Stimulated activated CD4-positive, alpha-beta T cell treated with anti-CD3 and anti-CD28 coated beads, Interleukin-1b, Interleukin-23, amount 100 ng/mL, for 24 hours (primary cell): ENCODE results near the gene SDHAF2.
"Not testable (repeated sequence)": the region's sequence is repeated elsewhere in the genome, so short reads cannot be mapped to it uniquely, and the experiment has no call there.

Experiments
- DNase-seq, 4 experiments: peaks; one replicate each; pipeline ENCODE4 v3.0.0-alpha.2; 2020; ENCODE audit warnings: low read depth in 4 of 4, low spot score in 1 of 4

Gene SDHAF2

DNA sequence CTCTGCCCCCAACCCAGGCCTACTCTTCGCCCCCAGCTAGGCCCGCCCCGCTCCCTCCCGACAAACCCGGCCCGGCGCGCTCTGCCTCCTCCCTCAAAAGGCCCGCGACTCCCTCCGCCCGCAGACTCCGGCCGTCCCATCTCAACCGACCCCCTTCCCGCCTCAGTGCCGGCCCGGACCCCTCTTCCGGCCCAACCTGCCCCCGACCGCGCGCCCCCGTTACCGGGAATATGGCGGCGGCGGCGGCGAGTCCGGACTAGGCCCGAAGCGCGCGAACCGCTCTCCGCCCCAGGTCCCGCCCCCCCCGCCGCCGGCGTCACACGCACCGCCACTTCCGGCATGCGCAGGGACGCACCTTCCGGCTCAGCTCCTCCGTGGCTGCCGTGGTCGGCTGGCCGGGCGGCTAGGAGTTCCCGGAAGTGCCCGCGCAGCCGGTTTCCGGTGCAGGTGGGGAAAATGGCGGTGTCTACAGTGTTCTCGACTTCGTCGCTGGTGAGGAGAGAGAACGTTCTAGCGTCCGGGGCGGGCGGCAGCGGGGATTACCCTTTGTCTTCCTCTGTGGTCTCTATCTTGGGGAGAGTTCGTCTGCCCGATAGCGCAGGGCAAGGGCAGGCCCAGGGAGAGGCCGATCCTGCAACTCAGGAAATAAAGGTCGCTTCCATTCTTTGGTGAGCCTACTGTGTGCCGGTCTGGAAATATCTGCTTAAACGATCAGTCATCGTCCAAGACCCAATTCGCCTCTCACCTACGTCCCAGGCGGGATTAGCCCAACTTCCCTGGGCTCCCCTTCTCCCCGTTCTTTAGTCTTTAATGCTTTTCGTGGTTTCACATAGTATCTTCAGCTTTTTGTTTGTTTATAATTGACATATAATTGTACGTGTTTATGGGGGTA lies at the start of gene SDHAF2, which contains the start of gene CPSF7:
TSS of gene SDHAF2 (plus strand) at position 434 of the 892 bp plus-strand sequence. CDS start at position 457, 23 bp downstream.
TSS of gene CPSF7 (minus strand) at position 285 of the 892 bp plus-strand sequence. CDS start 740 bp downstream, outside the sequence.
- DNase-seq, result peak; percentile 94 to 98 (median 96)

DNA sequence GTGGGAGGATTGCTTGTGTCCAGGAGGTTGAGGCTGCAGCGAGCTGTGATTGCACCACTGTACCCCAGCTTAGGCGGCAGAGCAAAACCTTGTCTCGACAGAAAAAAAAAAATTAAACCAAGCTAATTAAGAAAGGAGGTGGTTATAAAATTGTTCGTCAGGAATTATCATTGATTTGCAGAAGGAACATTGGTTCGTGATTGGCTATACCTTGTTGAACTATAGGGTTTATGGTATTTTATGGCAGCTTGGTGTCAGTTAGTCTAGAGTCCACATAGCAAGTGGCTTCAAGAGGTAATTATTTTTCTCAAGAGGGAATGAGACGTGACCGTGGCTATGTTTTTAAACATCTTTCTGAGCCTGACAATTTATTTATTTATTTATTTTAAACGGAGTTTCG lies 49.0 kb upstream of the SDHAF2 start:
- no peak for DNase-seq

DNA sequence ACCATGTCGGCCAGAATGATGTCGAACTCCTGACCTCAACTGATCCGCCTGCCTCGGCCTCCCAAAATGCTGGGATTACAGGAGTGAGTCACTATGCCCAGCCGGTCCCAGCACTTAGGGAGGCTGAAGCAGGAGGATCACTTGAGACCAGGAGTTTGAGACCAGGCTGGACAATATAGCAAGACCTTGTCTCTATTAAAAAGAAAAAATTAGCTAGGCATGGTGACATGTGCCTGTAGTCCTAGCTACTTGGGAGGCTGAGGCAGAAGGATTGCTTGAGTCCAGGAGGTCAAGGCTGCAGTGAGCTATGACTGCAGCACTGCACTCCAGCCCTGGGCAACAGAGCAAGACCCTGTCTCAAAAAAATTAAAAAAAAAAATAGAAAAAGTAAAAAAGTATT lies 46.1 kb upstream of the SDHAF2 start:
- not testable (repeated sequence) for DNase-seq

DNA sequence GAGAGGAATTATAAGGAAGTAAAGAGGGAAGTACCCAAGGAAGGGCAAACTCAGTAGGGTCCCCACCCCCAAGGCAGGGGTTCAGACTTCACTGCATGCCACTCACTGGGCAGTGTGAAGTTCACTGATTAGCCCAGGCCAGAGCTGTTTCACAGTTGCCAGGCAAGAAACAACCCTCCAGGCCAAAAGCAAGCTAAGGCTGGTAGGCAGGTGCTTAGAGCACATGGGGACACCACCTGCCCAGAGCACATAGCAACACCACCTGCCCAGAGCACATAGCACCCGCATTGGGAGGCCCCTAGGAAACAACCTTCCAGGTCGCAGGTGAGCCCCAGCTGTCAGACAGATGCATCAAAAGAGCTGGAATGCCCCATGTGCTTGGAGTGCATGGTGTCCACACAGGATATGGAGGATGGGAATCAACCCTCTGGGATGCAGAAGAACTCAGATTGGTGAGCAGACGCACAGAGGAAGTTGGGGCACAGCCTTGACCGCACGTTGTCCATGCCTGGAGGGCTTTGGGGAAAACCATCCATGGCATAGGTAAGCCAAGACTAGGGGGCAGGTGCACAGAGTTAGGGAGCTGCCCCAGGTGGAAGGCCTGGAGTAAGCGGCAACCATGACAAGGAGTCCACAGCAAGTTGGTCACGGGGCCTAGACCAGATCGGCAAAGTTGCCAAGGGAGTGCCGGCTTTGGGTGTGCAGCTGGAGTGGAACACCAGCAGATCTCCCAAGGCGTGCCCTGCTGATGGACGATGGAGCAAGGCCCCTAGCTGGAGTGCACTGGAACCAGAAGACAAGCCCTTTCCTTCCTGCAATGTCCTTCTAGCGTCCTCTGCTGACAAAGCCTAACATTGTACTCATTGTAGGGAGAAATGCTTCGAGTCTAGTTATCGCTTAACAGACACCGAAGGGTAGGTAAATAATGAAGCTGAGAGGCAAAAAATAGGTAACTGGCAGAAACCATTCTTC lies 45.4 kb upstream of the SDHAF2 start:
- DNase-seq, result no peak

DNA sequence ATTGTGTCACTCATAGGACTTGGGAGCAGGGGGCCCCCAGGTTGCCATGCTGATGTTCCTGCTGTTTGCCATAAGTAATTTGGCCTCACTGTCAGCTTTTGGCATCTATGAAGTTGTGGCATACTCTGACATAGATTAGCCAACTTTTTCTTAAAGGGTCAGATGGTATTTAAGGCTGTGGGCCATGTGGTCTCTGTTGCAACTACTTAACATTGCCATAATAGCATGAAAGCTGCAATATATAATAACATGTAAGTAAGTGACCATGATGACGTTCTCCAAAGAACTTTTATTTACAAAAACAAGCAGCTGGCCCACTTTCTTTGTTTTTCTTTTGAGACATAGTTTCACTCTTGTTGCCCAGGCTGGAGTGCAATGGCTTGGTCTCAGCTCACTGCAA lies 39.8 kb upstream of the SDHAF2 start:
- DNase-seq, result no peak

DNA sequence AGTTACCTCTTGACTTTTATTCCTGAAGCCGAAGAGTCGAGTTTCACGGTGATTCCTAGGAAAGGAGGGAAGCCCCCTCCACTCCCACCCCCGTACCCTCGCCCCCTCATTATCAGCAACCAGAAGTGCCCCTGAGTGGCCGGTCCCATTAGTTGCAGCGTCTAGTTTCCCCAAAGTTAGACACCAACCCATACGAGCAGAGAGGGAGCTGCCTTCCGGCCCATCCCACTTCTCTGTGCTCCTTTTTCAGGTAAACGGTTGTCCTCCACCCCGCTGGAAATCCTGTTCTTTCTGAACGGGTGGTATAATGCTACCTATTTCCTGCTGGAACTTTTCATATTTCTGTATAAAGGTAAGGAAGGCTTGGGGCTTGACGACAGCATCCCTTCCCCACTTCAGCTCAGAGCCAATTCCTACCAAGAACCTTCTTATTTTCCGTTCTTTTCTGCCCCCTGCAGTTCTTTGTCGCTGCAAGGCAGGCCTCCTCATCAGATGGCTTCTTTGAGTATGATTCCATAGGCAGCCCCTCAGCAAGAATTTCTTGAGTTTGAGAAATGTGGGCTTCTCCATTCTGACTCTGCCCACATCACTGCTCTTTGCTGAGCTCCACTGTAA lies 36.8 kb upstream of the SDHAF2 start:
- DNase-seq, result no peak

DNA sequence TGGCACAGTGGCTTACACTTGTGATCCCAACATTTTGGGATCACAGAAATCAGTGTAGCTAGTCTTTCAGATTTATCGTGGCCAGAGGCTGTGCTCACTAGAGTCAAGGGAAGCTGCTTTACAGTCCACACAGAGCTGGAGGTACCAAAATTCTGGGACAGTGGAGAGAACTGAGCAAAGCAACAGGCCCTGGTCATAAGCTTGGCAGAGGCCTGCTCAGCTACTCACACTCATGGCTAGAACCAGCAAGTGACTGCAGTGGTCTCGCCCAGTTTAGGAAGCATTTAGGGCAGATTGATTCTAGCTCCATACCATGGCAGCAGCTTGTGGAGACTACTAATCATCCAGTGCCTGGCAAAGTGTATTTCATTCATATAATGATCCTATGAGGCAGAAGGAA lies 28.8 kb upstream of the SDHAF2 start:
- no peak for DNase-seq

DNA sequence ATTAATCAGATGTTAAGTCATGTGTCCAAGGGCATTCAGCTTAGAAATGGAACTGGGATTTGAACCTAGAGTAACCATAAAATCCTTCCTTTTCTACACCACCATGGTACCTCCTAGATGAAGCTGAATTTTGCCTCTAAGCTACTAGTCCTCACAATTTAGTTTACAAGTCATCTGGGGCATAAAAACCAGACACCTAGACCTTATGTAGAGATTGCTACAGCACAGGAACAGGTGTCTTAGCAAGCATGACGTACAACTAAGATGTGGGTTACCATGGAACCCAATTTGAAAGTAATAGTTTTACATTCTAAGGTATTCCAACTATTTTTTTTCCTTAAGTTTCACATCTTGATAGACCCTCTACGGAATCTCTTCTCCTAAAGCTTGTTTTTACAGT lies 28.4 kb upstream of the SDHAF2 start:
- DNase-seq, result no peak

DNA sequence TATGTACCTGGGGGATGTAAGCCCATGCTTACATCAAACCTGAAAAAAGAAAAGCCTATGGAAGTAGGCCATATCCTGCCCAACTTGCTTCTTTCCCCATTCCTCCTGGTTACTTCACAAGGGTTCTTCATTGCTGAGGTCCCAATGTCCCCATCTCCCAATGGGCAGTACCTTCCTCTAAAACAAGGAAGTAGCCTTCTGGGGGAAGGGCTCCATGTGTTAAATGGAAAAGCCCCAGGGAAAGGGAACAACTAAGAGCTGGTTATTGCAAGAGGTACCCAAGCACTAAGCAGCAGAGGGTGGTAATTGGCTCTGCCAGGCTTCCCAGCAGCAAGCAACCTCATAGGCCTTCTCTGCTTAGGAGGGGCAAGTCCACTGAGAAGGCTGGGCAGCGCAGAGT lies 26.3 kb upstream of the SDHAF2 start:
- no peak for DNase-seq

GRCh38 chr11:61404103-61404502 lies 25.8 kb upstream of the SDHAF2 start:
- DNase-seq, result no peak

- no peak for DNase-seq
Observed at GRCh38 chr11:61404641-61405040, 25.3 kb upstream of the SDHAF2 start.

DNA sequence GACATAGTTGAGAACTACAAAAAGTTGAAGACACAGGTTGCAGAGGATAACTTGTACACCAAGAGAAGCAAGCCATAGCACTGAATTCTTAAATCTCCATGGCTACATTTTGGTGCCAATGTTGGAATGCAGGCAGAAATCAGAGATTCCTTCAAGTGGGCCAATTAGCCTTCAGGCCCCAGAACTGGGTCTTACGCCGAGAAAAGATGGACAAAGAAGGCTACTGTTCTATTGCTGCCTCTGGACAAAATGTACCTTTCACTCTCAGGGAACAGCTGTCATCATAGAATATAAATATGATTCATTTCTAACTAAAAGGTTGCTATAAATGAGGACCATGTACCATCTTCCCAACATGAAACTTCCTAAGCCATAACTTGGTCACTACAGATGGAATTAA lies 23.9 kb upstream of the SDHAF2 start:
- no peak for DNase-seq

DNA sequence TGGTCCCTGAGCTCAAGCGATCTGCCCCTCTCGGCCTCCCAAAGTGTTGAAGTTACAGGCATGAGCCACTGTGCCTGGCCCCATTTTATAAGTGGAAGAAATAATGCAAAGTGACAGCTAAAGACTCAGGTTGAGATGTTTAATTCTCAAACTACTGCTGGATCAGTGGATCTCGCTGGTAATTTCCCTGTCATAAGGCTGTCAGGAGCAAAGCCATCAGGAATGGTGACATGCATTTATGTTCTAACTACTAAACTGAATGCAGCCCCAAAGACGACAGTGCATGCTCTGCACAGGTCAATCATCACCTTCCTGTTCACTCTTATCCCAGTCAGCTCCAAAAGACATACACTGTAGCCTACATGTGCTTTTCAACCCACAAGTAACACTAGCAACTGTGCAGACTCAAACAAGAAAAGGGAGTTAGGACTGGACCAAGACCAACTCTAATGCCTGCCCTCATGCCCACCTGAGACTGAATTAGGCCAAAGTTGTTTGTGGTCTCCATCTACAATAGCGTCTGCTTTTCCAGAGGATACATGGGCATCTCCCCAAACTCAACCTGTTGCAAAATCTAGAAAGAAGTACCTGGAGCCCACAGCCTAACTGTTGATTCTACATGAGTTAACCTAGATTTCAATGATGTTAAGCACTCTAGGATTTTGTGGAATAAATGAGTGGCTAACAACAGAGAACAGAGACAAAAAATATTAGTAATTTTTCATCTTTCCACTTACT lies 22.8 kb upstream of the SDHAF2 start:
- DNase-seq, result no peak

- DNase-seq, result no peak
Observed at GRCh38 chr11:61411589-61411988, 18.3 kb upstream of the SDHAF2 start.

GRCh38 chr11:61413496-61413895 lies 16.4 kb upstream of the SDHAF2 start:
- DNase-seq, result no peak

DNA sequence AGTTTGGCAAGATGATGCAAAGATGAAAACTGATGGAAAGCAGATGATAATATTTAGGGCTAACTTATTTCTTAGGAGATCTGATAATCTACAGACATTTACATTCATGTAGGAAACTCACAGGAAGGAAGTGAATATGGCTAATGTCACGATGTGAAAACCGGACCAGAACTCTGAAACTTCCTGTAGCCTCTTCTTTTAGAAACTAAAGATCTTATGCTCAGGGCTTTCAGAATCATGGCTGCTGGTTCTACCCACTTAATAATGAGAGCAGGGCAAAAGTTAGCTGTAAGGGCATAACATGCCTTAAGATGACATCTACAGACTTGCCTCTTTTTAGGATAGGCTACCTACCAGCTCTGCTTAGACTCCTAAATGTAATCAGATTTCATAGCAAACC lies 15.4 kb upstream of the SDHAF2 start:
- DNase-seq, result no peak

DNA sequence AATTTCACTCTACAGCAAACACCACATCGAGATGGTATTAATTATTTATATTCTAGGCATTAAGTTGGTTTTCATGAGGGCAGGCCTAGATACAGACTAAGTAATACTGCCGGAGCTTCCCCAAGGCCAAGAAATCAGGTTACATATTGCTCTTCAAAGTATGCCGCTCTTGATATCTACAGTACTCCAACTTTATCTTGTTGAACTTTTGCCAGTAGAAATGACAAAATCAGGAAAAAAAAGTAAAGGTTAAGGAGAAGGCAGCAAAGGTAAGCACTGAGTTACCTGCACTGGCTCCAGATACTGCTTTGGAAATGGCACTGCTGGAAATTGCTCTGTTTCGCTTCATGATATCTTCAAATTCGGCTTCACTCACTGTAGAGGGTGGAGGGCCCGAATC lies 14.5 kb upstream of the SDHAF2 start:
- no peak for DNase-seq

DNA sequence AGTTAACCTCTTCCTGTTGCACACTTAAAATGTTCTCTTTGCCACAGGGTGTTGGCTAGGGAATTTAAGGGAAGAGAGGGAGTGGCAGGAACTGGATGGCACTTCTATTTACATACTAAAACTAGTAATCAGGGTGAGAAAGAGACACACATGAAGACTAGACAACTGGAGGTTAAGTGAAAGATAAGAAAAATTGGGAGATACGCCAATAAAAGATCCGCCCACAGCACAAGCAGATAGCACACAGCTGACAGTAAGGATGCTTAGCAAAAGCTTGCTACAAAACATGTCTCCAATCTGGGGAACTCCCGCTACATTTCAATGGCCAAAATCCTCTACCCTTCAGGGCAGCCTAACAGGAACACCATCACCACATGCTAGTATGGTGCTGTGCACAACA lies 13.0 kb upstream of the SDHAF2 start:
- DNase-seq, result no peak

DNA sequence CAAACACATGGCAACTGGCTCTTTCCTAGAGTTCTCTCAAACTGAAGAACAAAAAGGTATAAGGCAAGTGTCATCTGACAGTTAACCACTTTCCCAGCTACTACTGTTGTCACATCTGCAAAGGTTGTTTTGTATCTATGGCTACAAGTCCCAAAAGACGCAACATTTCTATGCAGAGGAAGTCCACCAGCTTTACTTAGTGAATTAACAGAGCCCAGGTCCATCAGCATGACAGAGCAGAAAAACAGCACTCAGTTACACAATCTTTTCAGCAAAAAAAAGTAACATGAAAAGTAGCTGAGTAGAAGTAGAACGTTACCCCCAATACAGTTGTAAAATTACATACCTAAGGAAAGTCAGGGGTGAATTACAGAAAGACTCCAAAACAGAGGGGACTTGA lies 12.3 kb upstream of the SDHAF2 start:
- DNase-seq, result no peak

- no peak for DNase-seq
Observed at GRCh38 chr11:61418136-61418535, 11.8 kb upstream of the SDHAF2 start.

GRCh38 chr11:61422226-61422625 lies 7.7 kb upstream of the SDHAF2 start:
- no peak for DNase-seq
